ENCODE measurements around the gene TSSK3.

The TSSK3 gene

GRCh38 chr1:32337855-32338636, 24.3 kb upstream of the TSSK3 start:
- no peak overlapping the region for H3K23ac ChIP-seq (ENCODE audit: low read length)
- no peak overlapping the region for H3K9ac ChIP-seq (ENCODE audit: low read length)
- H3K4me1 ChIP-seq (ENCODE audit: control insufficient read depth in 1 of 2, insufficient read depth in 2 of 2, low read length in 2 of 2) = peaks cover 50 to 60% of the 10 kb centered on the region in 2 experiments
- H2AK5ac ChIP-seq (ENCODE audit: low read length) = peak overlapping the region; percentile 60
- H4K8ac ChIP-seq (ENCODE audit: low read depth, low read length) = no peak overlapping the region
- WGBS (ENCODE audit: extremely low coverage, insufficient coverage, insufficient read length) = no CpG with 5 or more reads among the region's 16 CpGs
- H3K79me2 ChIP-seq (ENCODE audit: control insufficient read depth, insufficient read depth, low read length, poor library complexity) = peaks cover 16% of the 10 kb centered on the region
- peak overlapping the region; percentile 11 for H2BK120ac ChIP-seq (ENCODE audit: insufficient read depth, low read length, poor library complexity)
- H4K12ac ChIP-seq (ENCODE audit: low read depth, low read length) = no peak overlapping the region
- H2BK5ac ChIP-seq (ENCODE audit: low read depth, low read length, poor library complexity) = no peak overlapping the region
- peak overlapping the region; percentile 46 for H4K91ac ChIP-seq (ENCODE audit: low read depth, low read length)
- H3K79me1 ChIP-seq (ENCODE audit: low read length) = peaks cover 24% of the 10 kb centered on the region
- DNase-seq = no peak
- H3K27ac ChIP-seq (ENCODE audit: low read depth, low read length) = no peak overlapping the region
- H3K14ac ChIP-seq (ENCODE audit: low read length) = peak overlapping the region; percentile 40
- no peak overlapping the region for H2AFZ ChIP-seq (ENCODE audit: insufficient read depth, low read length, poor library complexity)
- H3K4me3 ChIP-seq (ENCODE audit: low read depth, low read length) = no peak overlapping the region
- no peak overlapping the region for H3K18ac ChIP-seq (ENCODE audit: low read length)
- no peaks in the 10 kb centered on the region for H3K9me3 ChIP-seq (ENCODE audit: insufficient read depth, low read depth, low read length)
- no peak overlapping the region for H3K4ac ChIP-seq (ENCODE audit: low read depth, low read length)
- peaks cover 10 to 13% of the 10 kb centered on the region in 2 experiments for H3K36me3 ChIP-seq (ENCODE audit: control insufficient read depth in 1 of 2, insufficient read depth in 2 of 2, low read length in 2 of 2)
- H3K4me2 ChIP-seq (ENCODE audit: low read length) = no peak overlapping the region
- no peaks in the 10 kb centered on the region for H3K27me3 ChIP-seq (ENCODE audit: insufficient read depth, low read length)
- peak overlapping the region; percentile 6 for H2BK12ac ChIP-seq (ENCODE audit: low read length)

GRCh38 chr1:32338637-32339145, 23.6 kb upstream of the TSSK3 start:
- peak overlapping the region; percentile 37 for H4K91ac ChIP-seq (ENCODE audit: low read depth, low read length)
- H3K79me1 ChIP-seq (ENCODE audit: low read length) = peaks cover 24% of the 10 kb centered on the region
- H3K27me3 ChIP-seq (ENCODE audit: insufficient read depth, low read length) = no peaks in the 10 kb centered on the region
- peak overlapping the region; percentile 7 for H2BK5ac ChIP-seq (ENCODE audit: low read depth, low read length, poor library complexity)
- peak overlapping the region; percentile 2 for H2BK120ac ChIP-seq (ENCODE audit: insufficient read depth, low read length, poor library complexity)
- no CpG with 5 or more reads among the region's 14 CpGs for WGBS (ENCODE audit: extremely low coverage, insufficient coverage, insufficient read length)
- no peak overlapping the region for H3K4ac ChIP-seq (ENCODE audit: low read depth, low read length)
- H3K18ac ChIP-seq (ENCODE audit: low read length) = no peak overlapping the region
- no peak for DNase-seq
- H3K23ac ChIP-seq (ENCODE audit: low read length) = no peak overlapping the region
- peaks cover 47 to 55% of the 10 kb centered on the region in 2 experiments for H3K4me1 ChIP-seq (ENCODE audit: control insufficient read depth in 1 of 2, insufficient read depth in 2 of 2, low read length in 2 of 2)
- H3K36me3 ChIP-seq (ENCODE audit: control insufficient read depth in 1 of 2, insufficient read depth in 2 of 2, low read length in 2 of 2) = peaks cover 10 to 11% of the 10 kb centered on the region in 2 experiments
- H2BK12ac ChIP-seq (ENCODE audit: low read length) = peak overlapping the region; percentile 5
- H3K4me3 ChIP-seq (ENCODE audit: low read depth, low read length) = peak overlapping the region; percentile 2
- peak overlapping the region; percentile 6 for H2AK5ac ChIP-seq (ENCODE audit: low read length)
- H4K8ac ChIP-seq (ENCODE audit: low read depth, low read length) = no peak overlapping the region
- no peak overlapping the region for H3K4me2 ChIP-seq (ENCODE audit: low read length)
- H3K79me2 ChIP-seq (ENCODE audit: control insufficient read depth, insufficient read depth, low read length, poor library complexity) = peaks cover 16% of the 10 kb centered on the region
- H2AFZ ChIP-seq (ENCODE audit: insufficient read depth, low read length, poor library complexity) = no peak overlapping the region
- H4K12ac ChIP-seq (ENCODE audit: low read depth, low read length) = no peak overlapping the region
- no peak overlapping the region for H3K27ac ChIP-seq (ENCODE audit: low read depth, low read length)
- H3K14ac ChIP-seq (ENCODE audit: low read length) = peak overlapping the region; percentile 13
- H3K9ac ChIP-seq (ENCODE audit: low read length) = no peak overlapping the region
- H3K9me3 ChIP-seq (ENCODE audit: insufficient read depth, low read depth, low read length) = no peaks in the 10 kb centered on the region

DNA sequence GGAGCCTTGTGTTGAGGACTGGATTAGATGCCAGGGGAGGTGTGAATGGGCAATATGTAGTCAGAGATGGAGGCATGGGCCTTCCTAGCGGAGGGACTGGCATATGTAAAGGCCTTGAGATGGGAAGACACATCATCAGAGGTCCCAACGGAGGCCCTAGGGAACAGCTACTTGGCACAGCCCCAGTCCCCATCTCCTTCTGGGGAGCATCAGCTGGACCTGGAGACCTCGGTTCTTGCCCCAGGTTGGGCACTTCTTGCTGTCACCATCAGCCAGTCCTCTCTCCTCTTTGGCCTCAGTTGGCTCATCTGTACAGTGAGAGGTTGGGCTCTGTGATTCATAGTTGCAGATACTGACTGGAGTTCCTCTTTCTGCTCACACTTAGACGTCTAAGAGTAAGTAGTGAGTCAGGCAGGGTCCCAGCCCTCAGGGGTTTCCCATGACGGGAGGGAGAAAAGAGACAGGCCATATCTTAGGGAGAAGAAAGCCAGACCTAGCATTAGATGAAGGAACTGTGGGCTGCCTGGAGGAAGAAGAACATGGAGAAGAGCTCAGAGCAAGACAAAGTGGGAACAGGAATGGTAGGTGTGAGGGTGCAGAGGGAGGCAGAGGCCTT, 22.9 kb upstream of the TSSK3 start:
- no CpG with 5 or more reads among the region's 5 CpGs for WGBS (ENCODE audit: extremely low coverage, insufficient coverage, insufficient read length)
- no peak overlapping the region for H3K9ac ChIP-seq (ENCODE audit: low read length)
- H3K9me3 ChIP-seq (ENCODE audit: insufficient read depth, low read depth, low read length) = no peaks in the 10 kb centered on the region

DNA sequence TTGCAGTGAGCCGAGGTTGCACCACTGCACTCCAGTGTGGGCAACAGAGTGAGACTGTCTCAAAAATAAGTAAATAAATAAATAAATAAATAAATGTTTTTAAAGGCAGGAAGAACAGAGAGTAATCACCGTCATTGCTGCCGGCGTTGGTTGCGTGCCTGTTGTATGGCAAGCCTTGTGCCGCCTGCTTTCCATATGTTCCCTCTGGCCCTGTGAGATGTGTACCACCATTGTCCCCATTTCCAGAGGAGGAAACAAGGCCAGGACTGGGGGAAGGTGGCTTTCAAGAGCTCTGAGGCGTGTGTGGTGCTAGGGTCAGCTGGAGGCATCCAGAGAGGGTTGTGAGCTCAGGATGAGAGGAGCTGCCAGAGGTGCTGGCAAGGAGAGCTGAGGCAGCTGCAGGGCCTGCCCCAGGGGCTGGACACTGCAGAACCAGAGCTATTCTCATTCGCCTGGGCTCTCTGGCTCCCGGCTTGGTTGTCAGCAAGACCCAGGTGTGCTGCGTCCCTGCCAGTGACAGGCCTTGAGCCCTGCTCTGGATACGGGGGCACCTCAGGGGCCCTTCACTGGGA, 21.1 kb upstream of the TSSK3 start:
- H3K4ac ChIP-seq (ENCODE audit: low read depth, low read length) = no peak overlapping the region
- H3K18ac ChIP-seq (ENCODE audit: low read length) = no peak overlapping the region
- no peak overlapping the region for H3K9ac ChIP-seq (ENCODE audit: low read length)
- no peak for DNase-seq
- no peak overlapping the region for H4K12ac ChIP-seq (ENCODE audit: low read depth, low read length)
- no peak overlapping the region for H3K27ac ChIP-seq (ENCODE audit: low read depth, low read length)
- no peak overlapping the region for H2AFZ ChIP-seq (ENCODE audit: insufficient read depth, low read length, poor library complexity)
- H3K4me3 ChIP-seq (ENCODE audit: low read depth, low read length) = no peak overlapping the region
- H3K4me1 ChIP-seq (ENCODE audit: control insufficient read depth in 1 of 2, insufficient read depth in 2 of 2, low read length in 2 of 2) = peaks cover 42 to 51% of the 10 kb centered on the region in 2 experiments
- H4K91ac ChIP-seq (ENCODE audit: low read depth, low read length) = no peak overlapping the region
- no peaks in the 10 kb centered on the region for H3K36me3 ChIP-seq (ENCODE audit: control insufficient read depth in 1 of 2, insufficient read depth in 2 of 2, low read length in 2 of 2)
- H3K4me2 ChIP-seq (ENCODE audit: low read length) = no peak overlapping the region
- no peak overlapping the region for H2AK5ac ChIP-seq (ENCODE audit: low read length)
- no peaks in the 10 kb centered on the region for H3K9me3 ChIP-seq (ENCODE audit: insufficient read depth, low read depth, low read length)
- H2BK5ac ChIP-seq (ENCODE audit: low read depth, low read length, poor library complexity) = no peak overlapping the region
- H3K79me1 ChIP-seq (ENCODE audit: low read length) = peaks cover 16% of the 10 kb centered on the region
- no peaks in the 10 kb centered on the region for H3K27me3 ChIP-seq (ENCODE audit: insufficient read depth, low read length)
- WGBS (ENCODE audit: extremely low coverage, insufficient coverage, insufficient read length) = no CpG with 5 or more reads among the region's 11 CpGs
- H4K8ac ChIP-seq (ENCODE audit: low read depth, low read length) = no peak overlapping the region
- no peaks in the 10 kb centered on the region for H3K79me2 ChIP-seq (ENCODE audit: control insufficient read depth, insufficient read depth, low read length, poor library complexity)
- no peak overlapping the region for H2BK12ac ChIP-seq (ENCODE audit: low read length)
- no peak overlapping the region for H3K23ac ChIP-seq (ENCODE audit: low read length)
- H3K14ac ChIP-seq (ENCODE audit: low read length) = no peak overlapping the region
- no peak overlapping the region for H2BK120ac ChIP-seq (ENCODE audit: insufficient read depth, low read length, poor library complexity)

More for the DNA sequence above, 22.9 kb upstream of the TSSK3 start:
- peaks cover 14% of the 10 kb centered on the region for H3K79me2 ChIP-seq (ENCODE audit: control insufficient read depth, insufficient read depth, low read length, poor library complexity)
- no peak overlapping the region for H3K4ac ChIP-seq (ENCODE audit: low read depth, low read length)
- peaks cover 4% of the 10 kb centered on the region in 2 experiments for H3K36me3 ChIP-seq (ENCODE audit: control insufficient read depth in 1 of 2, insufficient read depth in 2 of 2, low read length in 2 of 2)
- no peak overlapping the region for H2BK12ac ChIP-seq (ENCODE audit: low read length)
- H3K79me1 ChIP-seq (ENCODE audit: low read length) = peaks cover 24% of the 10 kb centered on the region
- H3K27ac ChIP-seq (ENCODE audit: low read depth, low read length) = peak overlapping the region; percentile 15
- H2AFZ ChIP-seq (ENCODE audit: insufficient read depth, low read length, poor library complexity) = no peak overlapping the region
- H3K27me3 ChIP-seq (ENCODE audit: insufficient read depth, low read length) = no peaks in the 10 kb centered on the region
- DNase-seq = peak; percentile 37 to 49
- H2BK120ac ChIP-seq (ENCODE audit: insufficient read depth, low read length, poor library complexity) = peak overlapping the region; percentile 2
- H4K12ac ChIP-seq (ENCODE audit: low read depth, low read length) = no peak overlapping the region
- peak overlapping the region; percentile 29 for H3K14ac ChIP-seq (ENCODE audit: low read length)
- no peak overlapping the region for H3K23ac ChIP-seq (ENCODE audit: low read length)
- H4K8ac ChIP-seq (ENCODE audit: low read depth, low read length) = no peak overlapping the region
- no peak overlapping the region for H2BK5ac ChIP-seq (ENCODE audit: low read depth, low read length, poor library complexity)
- H2AK5ac ChIP-seq (ENCODE audit: low read length) = peak overlapping the region; percentile 11
- peak overlapping the region; percentile 0 for H4K91ac ChIP-seq (ENCODE audit: low read depth, low read length)
- H3K18ac ChIP-seq (ENCODE audit: low read length) = no peak overlapping the region
- no peak overlapping the region for H3K4me3 ChIP-seq (ENCODE audit: low read depth, low read length)
- H3K4me2 ChIP-seq (ENCODE audit: low read length) = no peak overlapping the region
- peaks cover 41 to 49% of the 10 kb centered on the region in 2 experiments for H3K4me1 ChIP-seq (ENCODE audit: control insufficient read depth in 1 of 2, insufficient read depth in 2 of 2, low read length in 2 of 2)

Data from trophoblast cell (in vitro differentiated cells and primary cell).